ENCODE measurements around the gene MTHFD2L.

- no peak for TF ChIP-seq CTCF (IDR thresholded peaks at IDR 0.05; ENCODE audit: insufficient read depth, low read depth, low read length)
- no peak for TF ChIP-seq EZH2 (IDR thresholded peaks at IDR 0.05; ENCODE audit: insufficient read depth, low read length)
These were observed 47.9 kb upstream of the MTHFD2L start for GRCh38 chr4:74109870-74110605.
